HuH-7 (cell line): ENCODE measurements around the gene ADGRL2.

Experiments
- DNase-seq: peaks from one replicate; pipeline ENCODE4 v3.0.0; 2011; ENCODE audit warnings: low spot score

Gene ADGRL2

GRCh38 chr1:81989524-81989923 lies 188.8 kb downstream of the ADGRL2 start:
- DNase-seq = no peak

GRCh38 chr1:81990241-81990640 lies 189.5 kb downstream of the ADGRL2 start:
- no peak for DNase-seq

- DNase-seq = no peak
Measured at GRCh38 chr1:81998165-81998564, 197.4 kb downstream of the ADGRL2 start.

GRCh38 chr1:81999364-81999763 lies 198.6 kb downstream of the ADGRL2 start:
- no peak for DNase-seq

GRCh38 chr1:82000221-82000620 lies 199.5 kb downstream of the ADGRL2 start:
- no peak for DNase-seq

GRCh38 chr1:82001345-82001744 lies 200.6 kb downstream of the ADGRL2 start:
- no peak for DNase-seq

- no peak for DNase-seq
Measured at GRCh38 chr1:82007804-82008203, 207.1 kb downstream of the ADGRL2 start.

- DNase-seq = no peak
Measured at GRCh38 chr1:82013702-82014101, 213.0 kb downstream of the ADGRL2 start.

GRCh38 chr1:82015444-82015843 lies 214.7 kb downstream of the ADGRL2 start:
- DNase-seq = no peak

GRCh38 chr1:82018319-82018718 lies 217.6 kb downstream of the ADGRL2 start:
- no peak for DNase-seq

GRCh38 chr1:82019508-82019907 lies 218.8 kb downstream of the ADGRL2 start:
- DNase-seq = no peak

GRCh38 chr1:82030830-82031229 lies 230.1 kb downstream of the ADGRL2 start:
- no peak for DNase-seq

GRCh38 chr1:82032068-82032467 lies 231.3 kb downstream of the ADGRL2 start:
- DNase-seq = no peak

GRCh38 chr1:82034812-82035211 lies 234.1 kb downstream of the ADGRL2 start:
- no peak for DNase-seq
